Measurements from ENCODE around the gene SLC22A17. TPM values are rescaled to one million over a fixed set of nuclear protein-coding genes. Genes with fewer than 3 reads are reported as not detected.

The SLC22A17 gene
- total RNA-seq, 1 donor from 2014 or later: 49.0 TPM

- Mint-ChIP-seq H3K9me3 (no peaks in the 10 kb centered on the region), H3K27me3 (ENCODE audit: low read depth) (no peaks in the 10 kb centered on the region), H3K27ac (no peak overlapping the region)
Measured at GRCh38 chr14:23308721-23309445, 43.8 kb downstream of the SLC22A17 start.

DNA sequence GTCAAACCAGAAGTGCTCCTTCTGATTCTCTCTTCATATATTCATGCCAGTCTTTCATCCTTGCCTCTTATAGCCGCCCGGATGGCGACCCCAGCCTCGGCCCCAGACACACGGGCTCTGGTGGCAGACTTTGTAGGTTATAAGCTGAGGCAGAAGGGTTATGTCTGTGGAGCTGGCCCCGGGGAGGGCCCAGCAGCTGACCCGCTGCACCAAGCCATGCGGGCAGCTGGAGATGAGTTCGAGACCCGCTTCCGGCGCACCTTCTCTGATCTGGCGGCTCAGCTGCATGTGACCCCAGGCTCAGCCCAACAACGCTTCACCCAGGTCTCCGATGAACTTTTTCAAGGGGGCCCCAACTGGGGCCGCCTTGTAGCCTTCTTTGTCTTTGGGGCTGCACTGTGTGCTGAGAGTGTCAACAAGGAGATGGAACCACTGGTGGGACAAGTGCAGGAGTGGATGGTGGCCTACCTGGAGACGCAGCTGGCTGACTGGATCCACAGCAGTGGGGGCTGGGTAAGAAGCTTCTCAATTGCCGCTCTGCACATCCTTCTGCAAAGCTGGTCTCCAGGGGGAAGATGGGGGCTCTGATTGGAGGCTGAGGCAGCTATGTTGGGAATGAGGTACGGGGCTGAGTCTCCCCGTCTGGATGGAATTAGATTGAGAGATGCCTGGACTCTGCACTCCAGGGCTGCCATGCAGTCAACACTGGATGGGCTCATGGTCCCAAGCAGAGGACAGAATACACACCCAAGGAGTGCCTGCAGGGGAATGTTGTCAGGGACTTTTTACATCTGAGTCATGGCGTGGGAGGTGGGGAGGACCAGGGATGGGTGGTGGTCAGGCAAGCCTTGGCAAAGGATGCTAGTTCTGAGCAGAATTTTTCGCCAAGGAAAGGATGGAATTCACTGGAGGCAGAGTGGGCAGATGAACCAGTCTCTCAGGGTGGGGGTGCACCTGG, 44.7 kb downstream of the SLC22A17 start:
- peaks cover 8% of the 10 kb centered on the region for H3K36me3 Mint-ChIP-seq
- no peaks in the 10 kb centered on the region for H3K9me3 Mint-ChIP-seq
- DNase-seq (ENCODE audit: low spot score in 2 of 2, unreplicated experiment in 2 of 2): no peak
- no peaks in the 10 kb centered on the region for H3K27me3 Mint-ChIP-seq (ENCODE audit: low read depth)
- peak overlapping the region; percentile 95 for H3K4me3 Mint-ChIP-seq
- peaks cover 31% of the 10 kb centered on the region for H3K4me1 Mint-ChIP-seq
- TF ChIP-seq CTCF (IDR thresholded peaks at IDR 0.05; ENCODE audit: unreplicated experiment): no peak
- peak overlapping the region; percentile 94 for H3K27ac Mint-ChIP-seq

More at GRCh38 chr14:23308721-23309445, 43.8 kb downstream of the SLC22A17 start:
- peaks cover 8% of the 10 kb centered on the region for H3K36me3 Mint-ChIP-seq
- H3K4me1 Mint-ChIP-seq: peaks cover 31% of the 10 kb centered on the region
- no peak for DNase-seq (ENCODE audit: low spot score in 2 of 2, unreplicated experiment in 2 of 2)
- H3K4me3 Mint-ChIP-seq: peak overlapping the region; percentile 95
- no peak for TF ChIP-seq CTCF (IDR thresholded peaks at IDR 0.05; ENCODE audit: unreplicated experiment)

- no peaks in the 10 kb centered on the region for H3K27me3 Mint-ChIP-seq (ENCODE audit: low read depth)
- no peak for TF ChIP-seq CTCF (IDR thresholded peaks at IDR 0.05; ENCODE audit: unreplicated experiment)
- DNase-seq (ENCODE audit: low spot score in 2 of 2, unreplicated experiment in 2 of 2): no peak
- no peaks in the 10 kb centered on the region for H3K9me3 Mint-ChIP-seq
- peaks cover 3% of the 10 kb centered on the region for H3K36me3 Mint-ChIP-seq
- H3K27ac Mint-ChIP-seq: peak overlapping the region; percentile 94
- peaks cover 31% of the 10 kb centered on the region for H3K4me1 Mint-ChIP-seq
- peak overlapping the region; percentile 95 for H3K4me3 Mint-ChIP-seq
Measured at GRCh38 chr14:23307146-23307530, 45.5 kb downstream of the SLC22A17 start.

DNA sequence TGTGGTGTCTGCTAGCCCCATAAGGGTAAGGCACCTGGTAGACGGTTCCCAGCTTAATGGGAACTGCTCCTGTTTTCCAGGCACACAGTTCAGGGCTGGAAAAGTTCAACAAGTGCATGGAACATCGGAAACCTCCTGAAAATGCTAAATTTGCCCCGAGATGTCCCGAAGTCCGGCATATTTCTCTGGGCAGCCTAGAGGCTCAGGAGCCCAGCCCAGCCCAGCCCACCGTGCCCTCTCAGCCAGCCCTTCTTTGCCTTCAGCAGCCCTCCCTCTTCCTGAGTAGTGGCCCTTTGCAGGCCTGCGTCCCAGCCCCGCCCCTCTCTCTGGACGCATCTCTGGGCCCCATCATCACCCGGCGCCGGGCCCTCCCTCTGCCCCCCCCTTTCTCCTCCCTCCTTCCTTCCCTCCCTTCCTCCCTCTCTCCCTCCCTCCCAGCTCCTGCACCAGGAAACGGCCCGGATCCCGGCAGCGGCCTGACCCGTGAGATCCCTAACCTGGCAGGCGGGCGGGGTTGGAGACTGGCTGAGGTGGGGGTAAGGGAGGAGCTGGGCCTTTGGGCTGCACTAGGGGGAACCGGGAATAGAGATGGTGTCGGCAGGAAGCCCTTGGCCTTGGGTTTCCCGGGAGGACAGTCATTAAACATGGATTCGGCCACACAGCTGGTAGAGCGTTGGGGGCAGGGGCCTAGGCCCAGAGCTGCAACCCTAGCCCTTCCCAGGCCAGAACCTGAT, 46.1 kb downstream of the SLC22A17 start, which contains the start of gene BCL2L2:
TSS of gene BCL2L2 (plus strand) at position 422 of the 734 bp plus-strand sequence. CDS start 935 bp downstream, outside the sequence.
- peak within 1 kb of the TSS; percentile 95 for H3K4me3 Mint-ChIP-seq
- TF ChIP-seq CTCF (IDR thresholded peaks at IDR 0.05; ENCODE audit: unreplicated experiment): no peak
- peaks cover 31% of the 10 kb centered on the region for H3K4me1 Mint-ChIP-seq
- H3K36me3 Mint-ChIP-seq: peaks cover 3% of the 10 kb centered on the region
- peak within 1 kb of the TSS; percentile 94 for H3K27ac Mint-ChIP-seq
- peak; percentile 73 to 87 for DNase-seq (ENCODE audit: low spot score in 2 of 2, unreplicated experiment in 2 of 2)
- H3K27me3 Mint-ChIP-seq (ENCODE audit: low read depth): no peaks in the 10 kb centered on the region
- H3K9me3 Mint-ChIP-seq: no peaks in the 10 kb centered on the region

Measured in mesothelial cell of epicardium (in vitro differentiated cells).